Panc1 (cell line): ENCODE data around the gene TMEM87B. TPM values are rescaled to one million over a fixed set of nuclear protein-coding genes. Genes with fewer than 3 reads are reported as not detected.

Experiments
- ATAC-seq: fragments of 200-7000 bp; cut with Tn5 transposase; 2 replicates; pipeline ENCODE4 v1.9.1; 2020; ENCODE audit warnings: mild to moderate bottlenecking, moderate library complexity
- BruUV-seq: library from RNA; stranded (reverse); fragments of 400-500 nt; replicated peaks from 2 replicates; lab custom pipeline; 2021; lab: Mats Ljungman, UMichigan
- CTCF ChIA-PET: fragments of 300-600 bp; sonication (Branson Sonifier 250); formaldehyde crosslinking; loops from one replicate; lab custom pipeline; 2022; ENCODE audit warnings: antibody characterized with exemption; lab: Charles Lee
- POLR2A ChIA-PET: fragments of 300-600 bp; sonication (Branson Sonifier 250); formaldehyde crosslinking; loops from one replicate; lab custom pipeline; 2022; ENCODE audit warnings: antibody characterized with exemption; lab: Charles Lee
- DNase-seq: peaks from one replicate; pipeline ENCODE4 v3.0.0-alpha.2; 2010; ENCODE audit warnings: low read depth, low spot score
- H3K27ac ChIP-seq: 2 replicates; pipeline ENCODE4 v1.5.1; 2011; ENCODE audit warnings: mild to moderate bottlenecking, low read length, inconsistent platforms
- H3K27me3 ChIP-seq: fragments of 200-500 bp; sonication (Bioruptor generic); 2 replicates; pipeline ENCODE4 v1.6.0; 2014; ENCODE audit warnings: low read length, inconsistent platforms; ENCODE audit not compliant: control insufficient read depth, insufficient read depth
- H3K36me3 ChIP-seq: fragments of 200-500 bp; sonication (Bioruptor generic); 2 replicates; pipeline ENCODE4 v1.5.1; 2014; ENCODE audit warnings: inconsistent platforms, mild to moderate bottlenecking, low read length, moderate library complexity; ENCODE audit not compliant: control insufficient read depth, insufficient read depth
- H3K4me1 ChIP-seq: 2 replicates; pipeline ENCODE4 v1.5.1; 2011; ENCODE audit warnings: inconsistent platforms, mild to moderate bottlenecking, low read length, moderate library complexity; ENCODE audit not compliant: control insufficient read depth, insufficient read depth
- H3K4me3 ChIP-seq, 2 experiments: 2 replicates each; pipeline ENCODE4 v1.5.1; 2011 to 2012; ENCODE audit warnings: low read depth in 2 of 2, low read length in 2 of 2, mild to moderate bottlenecking in 2 of 2, inconsistent platforms in 1 of 2, moderate library complexity in 1 of 2
- H3K9me3 ChIP-seq: fragments of 200-500 bp; sonication (Bioruptor generic); 2 replicates; pipeline ENCODE4 v1.5.1; 2014; ENCODE audit warnings: low read depth, mild to moderate bottlenecking, inconsistent platforms, low read length, moderate library complexity; ENCODE audit not compliant: control insufficient read depth, insufficient read depth
- CTCF ChIP-seq: fragments of 450-650 bp; IDR thresholded peaks from 2 replicates; pipeline ENCODE4 v1.5.1; 2017; ENCODE audit warnings: mild to moderate bottlenecking
- POLR2AphosphoS5 ChIP-seq: IDR thresholded peaks from 2 replicates; pipeline ENCODE4 v1.6.1; 2012; ENCODE audit warnings: mild to moderate bottlenecking, low read depth, low read length, moderate library complexity
- REST ChIP-seq, 2 experiments: IDR thresholded peaks; 2 replicates each; pipeline ENCODE4 v1.6.1; 2011 to 2012; ENCODE audit warnings: low read depth in 2 of 2, control low read depth in 1 of 2, low read length in 1 of 2, mild to moderate bottlenecking in 1 of 2, moderate library complexity in 1 of 2; ENCODE audit not compliant: insufficient read depth in 1 of 2
- SIN3A ChIP-seq: IDR thresholded peaks from 2 replicates; pipeline ENCODE4 v1.6.1; 2012; ENCODE audit warnings: low read depth, mild to moderate bottlenecking, low read length, moderate library complexity, borderline replicate concordance; ENCODE audit not compliant: insufficient read depth
- TCF7L2 ChIP-seq: IDR thresholded peaks from 2 replicates; pipeline ENCODE4 v1.6.1; 2011; ENCODE audit warnings: mild to moderate bottlenecking, low read depth, low read length, inconsistent platforms
- in situ Hi-C: cut with HindIII; loops from 2 replicates; pipeline ENCODE4 v1.10.0; 2016; ENCODE audit warnings: low sequenced_read_pairs, low pct_unique_long_range_greater_than_20kb
- intact Hi-C: fragments of 100-400 bp; cut with micrococcal nuclease; formaldehyde crosslinking; loops from one replicate; pipeline ENCODE4 v1.10.0; 2022; ENCODE audit not compliant: unreplicated experiment
- total RNA-seq: library from RNA; stranded (reverse); gene quantifications from one replicate; pipeline ENCODE4 v1.2.1, GENCODE V29; 2021; ENCODE audit not compliant: unreplicated experiment

TMEM87B gene
- total RNA-seq, 1 experiment from 2014 or later: 22.8 TPM

- POLR2A ChIA-PET: no interaction called here
- intact Hi-C loops: no loop called here
- no peak overlapping the region for H3K4me3 ChIP-seq
Measured at GRCh38 chr2:112050316-112050715, 4.8 kb upstream of the TMEM87B start.

More at GRCh38 chr2:112050316-112050715, 4.8 kb upstream of the TMEM87B start:
- no TSS peak for BruUV-seq
- ATAC-seq (no peak), DNase-seq (no peak)
- no peak overlapping the region for H3K27ac ChIP-seq
- H3K27me3 ChIP-seq: no peaks in the 10 kb centered on the region
- in situ Hi-C loops: no loop called here
- CTCF ChIA-PET: interaction anchor here (0.7 to 1.4 kb wide), 2 partner anchors 163 to 403 kb away, joined by 3 read pairs; no protein-coding TSS in a partner anchor
- TF ChIP-seq CTCF (no peak), TCF7L2 (no peak), POLR2AphosphoS5 (no peak), REST (IDR thresholded peaks at IDR 0.05; ENCODE audit: insufficient read depth in 1 of 2, low read depth in 2 of 2, low read length in 1 of 2) (no peak), SIN3A (no peak)
- no peaks in the 10 kb centered on the region for H3K36me3 ChIP-seq
- H3K9me3 ChIP-seq: peaks cover 3% of the 10 kb centered on the region; the same call in 1 of the 2 replicates
- peaks cover 6% of the 10 kb centered on the region for H3K4me1 ChIP-seq
